ENCODE results near the gene YPEL3.

Gene YPEL3

DNA sequence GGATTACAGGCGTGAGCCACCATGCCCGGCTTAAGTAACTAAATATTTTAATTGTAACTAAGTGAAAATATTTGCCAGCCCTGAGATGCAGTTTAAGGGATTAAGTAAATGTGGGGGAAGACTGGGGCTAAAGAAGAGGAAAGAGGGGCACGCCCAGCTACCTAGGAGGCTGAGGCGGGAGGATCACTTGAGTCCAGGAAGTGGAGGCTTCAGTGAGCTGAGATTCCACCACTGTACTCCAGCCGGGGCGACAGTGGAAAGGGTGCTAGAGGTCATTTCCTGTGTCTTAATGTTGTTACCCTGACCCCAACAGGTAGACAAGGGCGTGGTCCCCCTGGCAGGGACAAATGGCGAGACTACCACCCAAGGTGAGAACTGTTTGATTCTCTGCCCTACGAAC lies 27.7 kb downstream of the YPEL3 start:
- DNase-seq: no peak

GRCh38 chr16:30067584-30067916 lies 28.5 kb downstream of the YPEL3 start:
- no peak for DNase-seq

DNA sequence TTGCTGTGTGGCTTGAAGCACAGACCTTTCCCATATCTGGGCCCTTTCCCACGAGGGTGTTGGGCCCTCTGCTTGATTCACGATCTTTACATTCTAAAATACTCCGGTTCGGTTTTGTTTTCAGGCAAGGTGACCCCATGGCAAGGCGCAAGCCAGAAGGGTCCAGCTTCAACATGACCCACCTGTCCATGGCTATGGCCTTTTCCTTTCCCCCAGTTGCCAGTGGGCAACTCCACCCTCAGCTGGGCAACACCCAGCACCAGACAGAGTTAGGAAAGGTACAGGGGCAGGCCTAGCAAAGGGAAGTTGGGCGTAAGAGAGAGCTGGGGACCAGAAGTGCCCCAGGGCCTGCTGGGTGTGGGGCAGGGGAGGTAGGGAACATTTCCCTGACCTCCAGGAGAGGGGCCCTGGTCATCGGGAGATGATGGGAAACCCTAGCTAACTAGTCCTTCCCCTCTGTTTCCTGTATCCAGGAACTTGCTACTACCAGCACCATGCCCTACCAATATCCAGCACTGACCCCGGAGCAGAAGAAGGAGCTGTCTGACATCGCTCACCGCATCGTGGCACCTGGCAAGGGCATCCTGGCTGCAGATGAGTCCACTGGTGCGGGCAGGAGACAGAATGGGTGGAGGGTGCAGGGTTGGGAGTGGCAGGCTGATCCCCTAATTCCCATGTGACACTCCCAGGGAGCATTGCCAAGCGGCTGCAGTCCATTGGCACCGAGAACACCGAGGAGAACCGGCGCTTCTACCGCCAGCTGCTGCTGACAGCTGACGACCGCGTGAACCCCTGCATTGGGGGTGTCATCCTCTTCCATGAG lies 29.0 kb downstream of the YPEL3 start:
- no peak for DNase-seq

DNA sequence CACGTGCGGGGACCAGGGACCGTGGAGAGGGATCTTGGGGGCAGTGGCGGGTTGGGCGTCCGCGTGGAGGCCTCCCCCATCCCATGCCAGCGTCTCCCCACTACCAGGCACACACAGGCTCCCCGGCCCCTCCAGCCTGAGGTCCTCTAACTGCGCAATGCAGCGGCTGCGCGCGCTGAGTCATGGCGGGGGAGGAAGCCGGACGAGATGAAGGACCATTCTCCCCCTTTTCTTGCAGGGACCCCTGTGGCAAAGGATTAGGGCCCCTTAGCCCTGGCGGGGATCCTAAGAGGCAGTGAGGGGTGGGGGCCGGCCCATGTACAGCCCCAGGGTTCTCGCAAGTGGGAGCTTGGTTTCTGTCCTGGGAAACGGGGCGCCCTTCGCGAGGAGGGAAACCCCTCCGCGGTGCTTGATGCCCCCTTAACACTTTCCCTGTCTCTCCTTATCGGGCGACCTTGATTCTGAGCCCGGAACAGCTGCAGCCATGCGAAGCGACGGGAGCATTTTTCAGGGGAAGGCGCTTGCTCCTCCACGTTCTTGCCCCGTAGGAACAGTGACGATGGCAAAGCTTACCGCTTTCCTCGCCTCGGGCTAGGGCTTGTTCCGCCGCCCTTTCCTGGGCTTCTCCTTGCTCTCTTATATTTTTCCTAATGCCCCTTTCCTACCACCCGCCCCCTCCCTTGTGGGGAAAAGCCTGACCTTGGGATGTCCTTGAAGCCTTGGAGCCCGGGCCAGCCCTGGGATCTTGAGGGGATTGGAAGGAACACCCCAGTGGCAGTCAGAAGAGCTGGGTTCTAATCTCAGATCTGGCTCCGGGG lies 29.9 kb downstream of the YPEL3 start:
- peak; percentile 69 for DNase-seq

DNA sequence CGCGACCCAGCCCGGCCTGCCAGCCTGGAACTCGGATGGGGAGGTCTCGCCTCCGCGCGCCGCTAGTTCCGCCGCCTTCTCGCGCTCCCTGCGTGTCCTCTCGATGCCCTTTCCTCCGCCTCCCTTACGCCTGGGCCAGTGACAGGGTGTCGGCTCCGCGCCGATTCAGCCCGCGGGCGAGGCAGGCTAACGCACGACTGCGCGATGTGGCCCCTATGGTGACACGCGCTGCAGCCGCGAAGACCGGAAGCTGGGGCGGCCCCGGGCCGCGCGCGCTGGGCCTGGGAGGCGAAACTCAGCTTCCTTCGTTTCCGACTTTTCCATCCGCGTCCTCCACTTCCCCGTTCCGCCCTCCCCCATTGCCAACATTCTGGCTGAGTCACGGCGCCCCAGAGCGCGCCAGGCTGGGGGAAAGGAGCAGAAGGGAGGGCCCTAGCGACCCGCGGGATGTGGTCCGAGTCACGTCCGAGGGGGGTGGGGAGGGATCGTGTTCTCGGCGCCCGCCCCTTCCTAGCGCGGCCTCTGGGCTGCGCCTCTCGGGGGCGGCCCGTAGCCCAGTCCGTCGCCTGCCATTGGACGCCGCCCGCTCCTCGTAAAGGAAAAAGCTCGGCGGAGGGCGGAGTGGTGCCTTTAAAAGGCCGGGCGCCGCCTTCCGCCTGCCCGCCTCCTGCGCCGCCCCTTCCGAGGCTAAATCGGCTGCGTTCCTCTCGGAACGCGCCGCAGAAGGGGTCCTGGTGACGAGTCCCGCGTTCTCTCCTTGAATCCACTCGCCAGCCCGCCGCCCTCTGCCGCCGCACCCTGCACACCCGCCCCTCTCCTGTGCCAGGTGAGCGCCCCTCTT lies 30.7 kb downstream of the YPEL3 start, which contains the start of gene ALDOA:
TSS of gene ALDOA (plus strand) at position 659 of the 841 bp plus-strand sequence. CDS start 1,138 bp downstream, outside the sequence.
- DNase-seq: peak; percentile 100

GRCh38 chr16:30064729-30065101 lies 31.3 kb downstream of the YPEL3 start:
- DNase-seq: no peak

DNA sequence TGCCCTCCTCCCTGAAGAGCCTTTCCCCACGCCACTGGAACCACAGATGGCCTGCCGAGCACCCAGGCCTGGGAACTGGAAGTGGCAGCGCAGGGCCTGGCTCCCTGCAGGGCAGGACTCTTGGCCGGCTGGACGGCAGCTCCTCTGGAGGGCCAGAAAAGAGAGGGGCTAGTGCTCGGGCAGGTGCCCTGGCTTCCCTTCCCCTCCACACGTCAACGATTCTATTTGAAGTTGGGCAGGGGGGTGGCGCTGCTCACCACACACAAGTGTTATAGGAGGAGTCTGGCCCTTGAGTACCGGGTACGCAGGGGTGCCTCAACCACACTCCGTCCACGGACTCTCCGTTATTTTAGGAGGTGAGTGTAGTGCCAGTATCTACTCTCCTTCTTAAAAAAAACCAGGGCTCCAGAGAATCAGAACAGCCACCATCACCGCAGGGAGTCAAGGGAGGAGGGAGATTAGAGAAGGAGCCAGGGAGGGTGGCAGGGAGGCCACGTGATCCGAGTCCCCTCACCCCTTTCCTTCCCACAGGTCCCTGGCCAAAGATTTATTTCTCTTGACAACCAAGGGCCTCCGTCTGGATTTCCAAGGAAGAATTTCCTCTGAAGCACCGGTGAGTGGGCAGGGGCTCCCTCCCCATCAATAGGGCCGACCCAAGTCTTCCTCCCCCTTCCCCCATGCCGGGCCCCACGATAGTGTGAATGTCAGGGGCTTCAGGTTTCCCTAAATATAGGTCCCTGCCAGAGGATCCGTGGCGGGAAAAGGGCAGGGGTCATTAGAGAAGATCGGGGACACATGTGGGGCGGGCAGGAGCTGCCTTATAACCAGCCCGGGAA lies 31.9 kb downstream of the YPEL3 start:
- peak; percentile 51 for DNase-seq

GRCh38 chr16:30063278-30063892 lies 32.6 kb downstream of the YPEL3 start:
- DNase-seq: no peak

DNA sequence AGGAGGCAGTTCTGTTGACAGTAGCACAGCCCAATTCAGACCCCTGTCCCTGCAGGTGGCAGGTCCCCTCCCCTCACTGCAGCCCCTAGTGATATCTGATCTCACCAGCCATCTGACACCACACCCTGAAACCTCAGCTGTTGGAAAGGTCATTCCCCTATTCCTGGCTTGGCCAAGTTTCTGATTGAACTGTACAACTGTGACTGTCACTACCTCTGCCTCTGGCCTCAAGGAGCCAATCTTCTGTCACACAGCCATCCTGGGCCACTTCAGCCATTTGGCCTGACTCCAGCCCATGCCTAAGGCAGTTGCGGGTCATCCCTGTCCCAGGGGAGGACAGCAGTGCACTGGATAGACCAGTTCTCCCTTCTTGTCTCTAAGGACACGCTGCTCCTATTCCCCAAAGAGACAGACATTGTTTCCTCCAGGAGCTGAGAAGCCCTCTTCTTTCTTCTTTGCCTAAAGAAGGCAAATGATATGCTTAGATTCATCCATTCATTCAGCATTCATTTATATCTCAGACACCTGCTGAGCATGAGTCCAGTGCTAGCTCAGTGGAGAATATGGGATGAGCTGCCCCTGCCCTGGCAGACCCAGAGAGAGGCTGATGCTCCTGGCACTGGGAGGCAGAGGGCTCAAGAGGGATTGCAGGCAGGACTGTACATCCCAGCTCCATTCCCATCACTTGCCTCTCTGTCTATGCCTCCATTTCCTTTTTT lies 35.0 kb downstream of the YPEL3 start:
- no peak for DNase-seq

GRCh38 chr16:30060346-30060745 lies 35.7 kb downstream of the YPEL3 start:
- DNase-seq: no peak

- DNase-seq: no peak
Measured at GRCh38 chr16:30054959-30055553, 41.0 kb downstream of the YPEL3 start.

DNA sequence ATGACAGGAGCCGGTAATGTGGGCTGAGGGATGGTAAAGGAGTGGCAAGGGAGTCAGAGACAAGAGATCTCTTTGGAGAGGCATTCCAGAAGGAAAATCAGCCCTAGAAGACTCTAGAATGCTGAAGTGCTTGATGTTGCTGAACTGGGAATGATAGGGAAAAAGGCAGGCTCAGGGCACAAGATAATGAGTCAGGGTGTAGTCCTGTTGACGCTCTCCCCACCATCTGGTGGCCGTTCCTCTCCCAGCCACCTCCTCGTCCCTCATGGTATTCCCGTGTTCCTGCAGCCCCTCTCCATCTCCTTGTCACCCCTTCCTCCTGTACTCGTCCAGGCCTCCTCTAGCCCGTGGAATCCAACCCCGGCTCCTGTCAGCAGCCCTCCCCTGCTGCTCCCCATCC lies 41.6 kb downstream of the YPEL3 start:
- no peak for DNase-seq

- DNase-seq: peak; percentile 73
Measured at GRCh38 chr16:30053376-30054015, 42.5 kb downstream of the YPEL3 start.

DNA sequence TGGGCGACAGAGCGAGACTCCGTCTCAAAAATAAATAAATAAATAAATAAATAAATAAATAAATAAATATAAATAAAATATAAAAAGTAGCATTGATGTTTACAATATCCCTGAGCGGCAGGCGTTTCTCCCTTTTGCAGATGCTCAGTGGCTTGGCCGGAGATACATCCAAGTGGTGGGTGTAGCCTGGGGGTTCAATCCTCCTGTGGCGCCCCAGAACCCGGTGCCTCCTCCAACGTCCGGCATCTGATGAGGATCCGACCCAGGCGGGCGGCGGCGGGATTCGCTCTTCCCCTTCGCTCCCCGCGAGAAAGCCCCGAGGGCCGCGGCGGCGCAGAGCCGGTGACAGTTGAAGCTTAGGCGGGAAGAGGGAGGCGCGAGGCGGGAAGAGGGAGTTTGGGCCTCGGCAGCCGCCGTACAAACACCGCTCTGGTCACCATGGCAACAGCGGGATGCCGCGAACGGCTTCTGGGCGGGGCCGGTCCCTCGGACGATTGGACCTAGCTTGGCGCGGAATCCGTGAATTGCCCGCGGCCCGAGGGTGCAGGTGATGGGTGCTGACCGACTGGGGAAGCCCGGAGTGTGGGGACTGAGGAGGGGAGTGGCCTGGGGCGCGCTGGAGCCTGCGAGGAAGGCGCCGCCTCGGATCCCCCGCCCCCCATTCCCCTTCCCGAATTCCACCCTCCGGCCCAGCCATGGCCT lies 43.2 kb downstream of the YPEL3 start:
- peak; percentile 93 for DNase-seq

GRCh38 chr16:30051518-30051917 lies 44.5 kb downstream of the YPEL3 start:
- DNase-seq: peak; percentile 84

GRCh38 chr16:30049871-30050270 lies 46.1 kb downstream of the YPEL3 start:
- no peak for DNase-seq

DNA sequence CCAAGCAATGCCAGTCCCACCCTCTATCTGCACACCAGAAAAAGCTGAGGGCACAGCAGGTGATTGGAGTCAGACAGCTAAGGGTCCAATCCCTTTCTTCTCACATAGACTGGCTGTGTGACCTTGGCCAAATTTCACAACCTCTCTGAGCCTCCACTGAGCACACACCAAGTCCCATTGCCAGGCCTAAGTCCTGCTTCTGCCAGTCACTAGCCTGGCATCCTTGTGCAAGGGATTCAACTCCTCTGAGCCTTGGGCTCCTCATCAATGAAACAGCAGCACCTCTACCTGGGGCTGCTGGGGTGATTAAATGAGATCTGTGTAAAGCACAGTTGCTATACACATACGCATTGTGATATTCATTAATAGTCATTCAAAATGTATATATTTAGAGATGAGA lies 49.4 kb downstream of the YPEL3 start:
- DNase-seq: no peak

DNA sequence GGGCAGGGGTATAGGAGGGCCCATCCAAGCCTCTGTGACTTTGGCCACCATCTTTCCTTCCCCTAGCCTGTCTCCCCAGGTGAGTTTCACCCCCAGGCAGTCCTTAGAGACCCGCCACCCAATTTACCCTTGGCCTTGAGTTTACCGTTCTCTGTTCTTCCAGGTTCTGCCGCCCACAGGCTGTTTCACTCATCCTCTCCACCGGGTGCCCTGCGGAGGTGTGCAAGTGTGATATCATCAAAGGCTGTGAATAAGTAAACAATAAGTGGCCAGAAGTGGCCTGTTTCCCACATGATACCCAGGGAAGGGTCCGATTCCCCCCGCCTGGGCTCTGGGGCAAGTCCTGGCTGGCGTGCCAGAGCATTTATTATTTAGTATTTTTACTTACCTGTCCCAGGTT lies 49.8 kb downstream of the YPEL3 start:
- DNase-seq: no peak
